ENCODE data around the gene GALNT18. TPM values are rescaled to one million over a fixed set of nuclear protein-coding genes. Genes with fewer than 3 reads are reported as not detected.
A peak's percentile ranks its signal among the peaks of the same experiment; 100 is the strongest.

GALNT18 gene
- total and polyA plus RNA-seq, 2 donors: 7.9 to 16.1 TPM

DNA sequence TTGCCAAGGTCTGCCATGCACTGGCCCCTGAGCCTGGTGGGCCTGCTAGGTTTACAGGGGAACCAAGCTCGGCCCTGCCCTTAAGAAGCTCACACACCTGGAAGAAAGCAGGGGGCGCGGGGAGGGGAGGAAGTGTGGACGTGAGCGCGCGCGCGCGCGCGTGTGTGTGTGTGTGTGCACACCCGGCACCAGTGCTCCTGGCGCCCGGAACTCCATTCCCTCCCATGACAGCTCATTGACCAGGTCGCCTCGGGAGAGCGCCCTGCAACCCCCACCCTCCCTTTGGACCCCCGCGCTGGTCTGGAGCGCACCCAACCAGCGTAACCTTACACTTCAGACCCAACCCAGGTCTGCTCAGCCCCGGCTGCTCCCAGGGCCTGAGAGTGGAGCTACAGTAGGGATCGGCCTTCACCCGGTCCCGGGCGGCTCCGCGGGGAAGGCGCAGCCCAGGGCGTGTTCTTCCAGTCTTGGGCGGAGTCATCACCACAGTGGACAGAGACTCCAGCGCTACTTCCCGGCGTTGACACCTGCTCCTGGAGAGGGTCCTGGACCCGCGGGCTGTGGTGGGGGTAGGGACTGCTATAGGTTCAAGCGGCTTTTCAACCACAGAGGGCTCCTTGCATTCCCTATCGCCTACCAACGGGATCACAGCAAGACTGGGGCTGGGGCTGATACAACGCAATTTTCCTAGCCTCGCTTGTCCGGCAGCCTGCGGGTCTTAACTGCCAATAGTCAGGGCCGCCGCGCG lies 1.5 kb downstream of the GALNT18 start:
- H3K9me3 ChIP-seq (ENCODE audit: control insufficient read depth in 2 of 2, insufficient read depth in 1 of 2, low read length in 1 of 2): no peaks in the 10 kb centered on the region
- DNase-seq (ENCODE audit: low read depth in 6 of 9, low spot score in 9 of 9): peak in 5 of 9 donors; percentile 15 to 59 (median 44)
- WGBS: 5% methylated on average over 48 of the region's 48 CpGs
- H3K4me1 ChIP-seq (ENCODE audit: control insufficient read depth in 2 of 2, insufficient read depth in 2 of 2, low read length in 2 of 2): peaks cover 2 to 27% of the 10 kb centered on the region in 2 donors
- peak overlapping the region; percentile 50 to 61 for H3K4me3 ChIP-seq (ENCODE audit: low read length in 2 of 2)
- H3K36me3 ChIP-seq (ENCODE audit: control insufficient read depth in 2 of 2, insufficient read depth in 2 of 2, low read length in 1 of 2): no peaks in the 10 kb centered on the region
- H3K27me3 ChIP-seq (ENCODE audit: control insufficient read depth in 2 of 2, insufficient read depth in 1 of 2, low read length in 1 of 2): peaks cover 27 to 42% of the 10 kb centered on the region in 2 donors
- H3K27ac ChIP-seq (ENCODE audit: low read depth in 1 of 2, low read length in 1 of 2): no peak overlapping the region

DNA sequence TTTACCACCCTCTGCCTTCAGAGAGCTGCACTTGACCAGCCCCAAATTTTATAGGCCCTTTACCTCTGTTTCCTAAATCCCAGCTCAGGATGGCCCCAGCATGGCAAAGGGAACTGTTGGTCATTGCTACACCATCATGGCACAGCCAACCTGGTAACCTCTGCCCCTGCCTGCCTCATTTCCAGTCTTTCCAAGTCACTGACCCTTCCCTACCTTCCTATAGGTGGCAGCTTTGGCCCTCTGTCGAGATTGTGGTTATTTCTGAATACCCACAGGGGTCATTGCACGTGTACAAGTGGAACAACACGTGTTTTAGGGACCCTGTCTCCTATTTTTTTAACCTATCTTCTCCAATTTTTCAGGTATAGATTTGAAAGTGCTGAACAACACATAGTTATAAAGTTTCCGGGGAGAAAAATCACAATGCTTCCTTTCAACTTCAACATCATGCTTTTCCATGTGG lies 2.8 kb downstream of the GALNT18 start:
- Histone ChIP-seq H3K4me3 (ENCODE audit: low read length in 2 of 2) (no peak overlapping the region), H3K27me3 (ENCODE audit: control insufficient read depth in 2 of 2, insufficient read depth in 1 of 2, low read length in 1 of 2) (peaks cover 27 to 40% of the 10 kb centered on the region in 2 donors), H3K9me3 (ENCODE audit: control insufficient read depth in 2 of 2, insufficient read depth in 1 of 2, low read length in 1 of 2) (no peaks in the 10 kb centered on the region), H3K4me1 (ENCODE audit: control insufficient read depth in 2 of 2, insufficient read depth in 2 of 2, low read length in 2 of 2) (peaks cover 2 to 27% of the 10 kb centered on the region in 2 donors), H3K36me3 (ENCODE audit: control insufficient read depth in 2 of 2, insufficient read depth in 2 of 2, low read length in 1 of 2) (no peaks in the 10 kb centered on the region), H3K27ac (ENCODE audit: low read depth in 1 of 2, low read length in 1 of 2) (no peak overlapping the region)
- 48% methylated on average over 4 of the region's 4 CpGs for WGBS
- no peak for DNase-seq (ENCODE audit: low read depth in 6 of 9, low spot score in 9 of 9)

GRCh38 chr11:11615086-11615485 lies 6.7 kb downstream of the GALNT18 start:
- Histone ChIP-seq H3K36me3 (ENCODE audit: control insufficient read depth in 2 of 2, insufficient read depth in 2 of 2, low read length in 1 of 2) (no peaks in the 10 kb centered on the region), H3K4me3 (ENCODE audit: low read length in 2 of 2) (no peak overlapping the region), H3K4me1 (ENCODE audit: control insufficient read depth in 2 of 2, insufficient read depth in 2 of 2, low read length in 2 of 2) (peaks cover 0 to 14% of the 10 kb centered on the region in 2 donors), H3K9me3 (ENCODE audit: control insufficient read depth in 2 of 2, insufficient read depth in 1 of 2, low read length in 1 of 2) (no peaks in the 10 kb centered on the region), H3K27me3 (ENCODE audit: control insufficient read depth in 2 of 2, insufficient read depth in 1 of 2, low read length in 1 of 2) (peaks cover 8 to 12% of the 10 kb centered on the region in 2 donors), H3K27ac (ENCODE audit: low read depth in 1 of 2, low read length in 1 of 2) (no peak overlapping the region)
- WGBS: 93% methylated on average over 4 of the region's 4 CpGs
- DNase-seq (ENCODE audit: low read depth in 6 of 9, low spot score in 9 of 9): no peak

- no peaks in the 10 kb centered on the region for H3K27me3 ChIP-seq (ENCODE audit: control insufficient read depth in 2 of 2, insufficient read depth in 1 of 2, low read length in 1 of 2)
- H3K9me3 ChIP-seq (ENCODE audit: control insufficient read depth in 2 of 2, insufficient read depth in 1 of 2, low read length in 1 of 2): no peaks in the 10 kb centered on the region
- H3K27ac ChIP-seq (ENCODE audit: low read depth in 1 of 2, low read length in 1 of 2): no peak overlapping the region
- no peaks in the 10 kb centered on the region for H3K36me3 ChIP-seq (ENCODE audit: control insufficient read depth in 2 of 2, insufficient read depth in 2 of 2, low read length in 1 of 2)
- H3K4me3 ChIP-seq (ENCODE audit: low read length in 2 of 2): no peak overlapping the region
- DNase-seq (ENCODE audit: low read depth in 6 of 9, low spot score in 9 of 9): no peak
- H3K4me1 ChIP-seq (ENCODE audit: control insufficient read depth in 2 of 2, insufficient read depth in 2 of 2, low read length in 2 of 2): peaks cover 0 to 16% of the 10 kb centered on the region in 2 donors
- WGBS: 92% methylated on average over 4 of the region's 4 CpGs
Observed at GRCh38 chr11:11612439-11612838, 9.4 kb downstream of the GALNT18 start.

- Histone ChIP-seq H3K9me3 (ENCODE audit: control insufficient read depth in 2 of 2, insufficient read depth in 1 of 2, low read length in 1 of 2) (no peaks in the 10 kb centered on the region), H3K36me3 (ENCODE audit: control insufficient read depth in 2 of 2, insufficient read depth in 2 of 2, low read length in 1 of 2) (no peaks in the 10 kb centered on the region), H3K4me1 (ENCODE audit: control insufficient read depth in 2 of 2, insufficient read depth in 2 of 2, low read length in 2 of 2) (peaks cover 0 to 16% of the 10 kb centered on the region in 2 donors), H3K27ac (ENCODE audit: low read depth in 1 of 2, low read length in 1 of 2) (no peak overlapping the region), H3K4me3 (ENCODE audit: low read length in 2 of 2) (no peak overlapping the region), H3K27me3 (ENCODE audit: control insufficient read depth in 2 of 2, insufficient read depth in 1 of 2, low read length in 1 of 2) (no peaks in the 10 kb centered on the region)
- DNase-seq (ENCODE audit: low read depth in 6 of 9, low spot score in 9 of 9): no peak
- 94% methylated on average over 6 of the region's 6 CpGs for WGBS
Observed at GRCh38 chr11:11611381-11611780, 10.4 kb downstream of the GALNT18 start.

DNA sequence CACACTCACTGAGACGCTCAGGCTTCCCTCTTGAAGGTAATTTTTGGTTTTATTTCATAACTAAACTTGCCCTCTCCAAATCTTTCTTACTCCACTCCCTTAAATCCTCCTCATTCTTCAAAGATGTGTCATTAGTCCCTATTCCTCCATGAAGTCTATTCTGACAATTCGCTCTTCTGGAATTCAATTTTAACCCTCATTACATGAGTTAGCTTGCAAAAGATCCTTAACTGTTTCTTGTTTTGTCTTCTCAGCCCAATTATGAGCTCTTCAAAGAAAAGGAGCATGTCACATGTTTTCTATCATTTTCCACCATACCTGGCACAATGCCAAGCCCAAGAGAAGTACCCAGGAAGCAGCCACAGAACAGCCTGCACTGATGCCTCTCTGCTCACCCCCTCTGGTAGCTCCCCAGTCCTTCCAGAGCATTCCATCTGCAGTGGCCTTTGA lies 13.0 kb downstream of the GALNT18 start:
- Histone ChIP-seq H3K36me3 (ENCODE audit: control insufficient read depth in 2 of 2, insufficient read depth in 2 of 2, low read length in 1 of 2) (no peaks in the 10 kb centered on the region), H3K4me3 (ENCODE audit: low read length in 2 of 2) (no peak overlapping the region), H3K9me3 (ENCODE audit: control insufficient read depth in 2 of 2, insufficient read depth in 1 of 2, low read length in 1 of 2) (no peaks in the 10 kb centered on the region), H3K27ac (ENCODE audit: low read depth in 1 of 2, low read length in 1 of 2) (no peak overlapping the region), H3K4me1 (ENCODE audit: control insufficient read depth in 2 of 2, insufficient read depth in 2 of 2, low read length in 2 of 2) (peaks cover 0 to 21% of the 10 kb centered on the region in 2 donors), H3K27me3 (ENCODE audit: control insufficient read depth in 2 of 2, insufficient read depth in 1 of 2, low read length in 1 of 2) (no peaks in the 10 kb centered on the region)
- 89% methylated on average over 2 of the region's 2 CpGs for WGBS
- DNase-seq (ENCODE audit: low read depth in 6 of 9, low spot score in 9 of 9): peak in 8 of 9 donors; percentile 21 to 81 (median 50)

- H3K4me3 ChIP-seq (ENCODE audit: low read length in 2 of 2): no peak overlapping the region
- no peaks in the 10 kb centered on the region for H3K27me3 ChIP-seq (ENCODE audit: control insufficient read depth in 2 of 2, insufficient read depth in 1 of 2, low read length in 1 of 2)
- H3K4me1 ChIP-seq (ENCODE audit: control insufficient read depth in 2 of 2, insufficient read depth in 2 of 2, low read length in 2 of 2): peaks cover 0 to 21% of the 10 kb centered on the region in 2 donors
- no peak overlapping the region for H3K27ac ChIP-seq (ENCODE audit: low read depth in 1 of 2, low read length in 1 of 2)
- H3K36me3 ChIP-seq (ENCODE audit: control insufficient read depth in 2 of 2, insufficient read depth in 2 of 2, low read length in 1 of 2): no peaks in the 10 kb centered on the region
- WGBS: 93% methylated on average over 2 of the region's 2 CpGs
- no peaks in the 10 kb centered on the region for H3K9me3 ChIP-seq (ENCODE audit: control insufficient read depth in 2 of 2, insufficient read depth in 1 of 2, low read length in 1 of 2)
- DNase-seq (ENCODE audit: low read depth in 6 of 9, low spot score in 9 of 9): no peak
Observed at GRCh38 chr11:11607772-11608171, 14.0 kb downstream of the GALNT18 start.

DNA sequence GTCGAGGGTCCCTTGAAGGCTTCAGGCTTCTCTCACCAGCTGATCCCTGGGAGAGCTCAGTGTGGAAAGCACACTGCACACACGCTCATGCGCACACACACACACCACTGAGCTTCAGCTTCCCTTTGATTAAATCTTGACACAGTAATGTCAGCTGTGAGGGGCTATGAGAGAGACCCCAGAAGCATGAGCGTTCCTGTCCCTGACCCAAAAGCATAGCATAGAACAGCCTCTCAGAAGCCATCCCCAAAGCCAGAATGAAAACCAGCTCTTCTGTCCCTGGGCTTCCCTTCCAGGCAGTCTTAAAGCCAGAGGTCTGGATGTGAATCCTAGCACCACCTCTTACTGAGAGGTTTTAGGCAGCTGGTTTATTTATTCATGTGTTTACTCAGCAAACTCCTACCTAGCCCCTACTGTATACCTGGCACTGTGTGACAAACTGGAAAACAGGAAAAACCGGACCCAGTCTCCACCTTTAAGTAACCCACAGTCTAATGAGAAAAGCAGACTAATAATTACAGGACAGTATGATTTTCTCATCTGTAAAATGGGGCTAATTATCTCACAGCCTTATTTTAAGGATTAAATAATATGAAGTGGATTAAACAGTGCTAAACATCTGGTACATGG lies 15.9 kb downstream of the GALNT18 start:
- H3K4me3 ChIP-seq (ENCODE audit: low read length in 2 of 2): no peak overlapping the region
- no peak overlapping the region for H3K27ac ChIP-seq (ENCODE audit: low read depth in 1 of 2, low read length in 1 of 2)
- no peaks in the 10 kb centered on the region for H3K9me3 ChIP-seq (ENCODE audit: control insufficient read depth in 2 of 2, insufficient read depth in 1 of 2, low read length in 1 of 2)
- no peak for DNase-seq (ENCODE audit: low read depth in 6 of 9, low spot score in 9 of 9)
- 91% methylated on average over 5 of the region's 5 CpGs for WGBS
- H3K27me3 ChIP-seq (ENCODE audit: control insufficient read depth in 2 of 2, insufficient read depth in 1 of 2, low read length in 1 of 2): no peaks in the 10 kb centered on the region
- no peaks in the 10 kb centered on the region for H3K36me3 ChIP-seq (ENCODE audit: control insufficient read depth in 2 of 2, insufficient read depth in 2 of 2, low read length in 1 of 2)
- peaks cover 0 to 15% of the 10 kb centered on the region in 2 donors for H3K4me1 ChIP-seq (ENCODE audit: control insufficient read depth in 2 of 2, insufficient read depth in 2 of 2, low read length in 2 of 2)

DNA sequence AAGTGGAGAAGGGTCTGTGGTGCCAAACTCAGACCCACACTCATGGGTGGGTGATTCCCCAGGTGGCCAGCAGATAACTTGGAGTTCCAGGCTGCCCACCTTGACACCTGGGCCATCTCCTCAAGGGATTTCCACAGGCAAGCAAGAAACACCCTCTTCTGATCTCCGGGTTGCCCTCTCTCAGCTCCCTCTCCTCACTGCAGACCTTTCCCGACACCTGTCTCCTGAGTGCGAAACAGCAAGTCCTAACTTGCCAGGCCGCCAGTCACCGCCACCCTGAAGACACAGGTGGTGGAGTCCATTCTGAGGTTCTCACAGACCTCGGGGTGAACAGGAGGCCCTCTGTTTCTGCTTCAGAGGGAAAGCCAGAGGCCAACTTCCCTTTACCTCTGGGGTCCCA lies 16.6 kb downstream of the GALNT18 start:
- Histone ChIP-seq H3K4me1 (ENCODE audit: control insufficient read depth in 2 of 2, insufficient read depth in 2 of 2, low read length in 2 of 2) (peaks cover 0 to 15% of the 10 kb centered on the region in 2 donors), H3K9me3 (ENCODE audit: control insufficient read depth in 2 of 2, insufficient read depth in 1 of 2, low read length in 1 of 2) (no peaks in the 10 kb centered on the region), H3K4me3 (ENCODE audit: low read length in 2 of 2) (no peak overlapping the region), H3K27me3 (ENCODE audit: control insufficient read depth in 2 of 2, insufficient read depth in 1 of 2, low read length in 1 of 2) (no peaks in the 10 kb centered on the region), H3K27ac (ENCODE audit: low read depth in 1 of 2, low read length in 1 of 2) (no peak overlapping the region), H3K36me3 (ENCODE audit: control insufficient read depth in 2 of 2, insufficient read depth in 2 of 2, low read length in 1 of 2) (no peaks in the 10 kb centered on the region)
- DNase-seq (ENCODE audit: low read depth in 6 of 9, low spot score in 9 of 9): no peak
- WGBS: 76% methylated on average over 6 of the region's 6 CpGs
